SK-N-SH (cell line): Measurements from ENCODE around the gene SPTB. TPM values are rescaled to one million over a fixed set of nuclear protein-coding genes. Genes with fewer than 3 reads are reported as not detected.

Source experiments
- CTCF ChIA-PET: fragments of 300-600, 350-600 bp; formaldehyde crosslinking; extraction: SDS; loops from one replicate; lab custom pipeline; 2021; lab: Yijun Ruan, JAX
- POLR2A ChIA-PET: fragments of 350-600 bp; sonication (Branson Sonifier 250); formaldehyde crosslinking; extraction: SDS; loops from one replicate; lab custom pipeline; 2020; ENCODE audit warnings: antibody characterized with exemption, inconsistent platforms; lab: Yijun Ruan, JAX
- DNase-seq: peaks from one replicate; pipeline ENCODE4 v3.0.0; 2012
- H2AFZ ChIP-seq: fragments of 200-600 bp; sonication (generic); 2 replicates; pipeline ENCODE4 v1.8.1; 2016; ENCODE audit warnings: antibody characterized with exemption, mild to moderate bottlenecking, low read depth
- H3F3A ChIP-seq: fragments of 200-600 bp; sonication (generic); replicated peaks from 2 replicates; pipeline ENCODE3; 2016; ENCODE audit warnings: antibody characterized with exemption, mild to moderate bottlenecking; ENCODE audit not compliant: insufficient read depth
- H3K27ac ChIP-seq, 2 experiments: fragments of 200-500 bp in 1 of 2; fragments of 200-600 bp in 1 of 2; sonication (Bioruptor generic) in 1 of 2; sonication (generic), shearing (Covaris generic) in 1 of 2; 2 replicates each; pipeline versions ENCODE4 v1.5.1 to v1.6.1; 2014 to 2016; ENCODE audit warnings: low read depth in 2 of 2, inconsistent platforms in 1 of 2, low read length in 1 of 2, mild to moderate bottlenecking in 1 of 2, mixed read lengths in 1 of 2
- H3K27me3 ChIP-seq: fragments of 200-600 bp; sonication (generic), shearing (Covaris generic); 2 replicates; pipeline ENCODE4 v1.6.1; 2016; ENCODE audit warnings: mixed run types; ENCODE audit not compliant: insufficient read depth
- H3K36me3 ChIP-seq, 2 experiments: fragments of 200-500 bp in 1 of 2; fragments of 200-600 bp in 1 of 2; sonication (Bioruptor generic) in 1 of 2; sonication (generic) in 1 of 2; replicated peaks in 1 of 2; 2 replicates each; pipeline versions ENCODE3 to v1.5.1; 2014 to 2016; ENCODE audit warnings: low read length in 1 of 2, mild to moderate bottlenecking in 1 of 2; ENCODE audit not compliant: insufficient read depth in 2 of 2, control insufficient read depth in 1 of 2
- H3K4me1 ChIP-seq, 2 experiments: fragments of 200-500 bp in 1 of 2; fragments of 200-600 bp in 1 of 2; sonication (Bioruptor generic) in 1 of 2; sonication (generic), shearing (Covaris generic) in 1 of 2; 2 replicates each; pipeline versions ENCODE4 v1.5.1 to v1.6.1; 2014 to 2016; ENCODE audit warnings: low read depth in 1 of 2, low read length in 1 of 2, mixed run types in 1 of 2; ENCODE audit not compliant: insufficient read depth in 2 of 2, control insufficient read depth in 1 of 2
- H3K4me2 ChIP-seq: fragments of 200-600 bp; sonication (generic), shearing (Covaris generic); 2 replicates; pipeline ENCODE4 v1.6.1; 2017; ENCODE audit warnings: mixed run types
- H3K4me3 ChIP-seq, 2 experiments: fragments of 200-500 bp in 1 of 2; fragments of 200-600 bp in 1 of 2; sonication (Bioruptor generic) in 1 of 2; sonication (generic), shearing (Covaris generic) in 1 of 2; 2 replicates each; pipeline versions ENCODE4 v1.5.1 to v1.8.1; 2014 to 2016; ENCODE audit warnings: low read depth in 2 of 2, inconsistent platforms in 1 of 2, low read length in 1 of 2, mild to moderate bottlenecking in 1 of 2, mixed read lengths in 1 of 2, moderate library complexity in 1 of 2
- H3K79me2 ChIP-seq: fragments of 200-600 bp; sonication (generic); 2 replicates; pipeline ENCODE4 v1.8.1; 2017; ENCODE audit warnings: mild to moderate bottlenecking; ENCODE audit not compliant: insufficient read depth
- H3K9ac ChIP-seq: fragments of 200-600 bp; sonication (generic); 2 replicates; pipeline ENCODE4 v1.6.1; 2017; ENCODE audit warnings: mixed run types
- H3K9me2 ChIP-seq: fragments of 200-600 bp; sonication (generic); 2 replicates; pipeline ENCODE4 v1.6.1; 2017; ENCODE audit warnings: mixed run types
- H3K9me3 ChIP-seq: fragments of 200-600 bp; sonication (generic); 2 replicates; pipeline ENCODE4 v1.6.1; 2017; ENCODE audit warnings: mixed run types, mild to moderate bottlenecking, moderate library complexity
- H4K20me1 ChIP-seq: fragments of 200-600 bp; sonication (generic); 2 replicates; pipeline ENCODE4 v1.6.1; 2017; ENCODE audit warnings: mild to moderate bottlenecking, mixed run types; ENCODE audit not compliant: insufficient read depth
- CHD2 ChIP-seq: fragments of 150-350 bp; IDR thresholded peaks from 2 replicates; pipeline ENCODE4 v1.6.1; 2018; ENCODE audit warnings: low read length; ENCODE audit not compliant: partially characterized antibody
- EP300 ChIP-seq, 2 experiments: IDR thresholded peaks; 2 replicates each; pipeline versions ENCODE4 v1.4.0 to v1.6.1; 2012; ENCODE audit warnings: borderline replicate concordance in 1 of 2, low read depth in 1 of 2, low read length in 1 of 2
- EZH2phosphoT487 ChIP-seq: fragments of 200-600 bp; sonication (generic); IDR thresholded peaks from 2 replicates; pipeline ENCODE4 v1.6.1; 2017; ENCODE audit warnings: low read depth, mixed run types, mild to moderate bottlenecking, antibody characterized with exemption, moderate library complexity, borderline replicate concordance
- FOXJ3 ChIP-seq: sonication (generic); formaldehyde crosslinking; IDR thresholded peaks from 2 replicates; pipeline ENCODE4 v1.5.1; 2020; ENCODE audit warnings: mild to moderate bottlenecking, missing genetic modification reagents
- GABPA ChIP-seq: IDR thresholded peaks from 2 replicates; pipeline ENCODE4 v1.4.0; 2012; ENCODE audit warnings: low read depth, mild to moderate bottlenecking
- MXI1 ChIP-seq: IDR thresholded peaks from 2 replicates; pipeline ENCODE4 v1.6.1; 2012; ENCODE audit warnings: mild to moderate bottlenecking, low read depth, low read length, improper control_type of control experiment
- NFIC ChIP-seq: IDR thresholded peaks from 2 replicates; pipeline ENCODE4 v1.4.0; 2012; ENCODE audit warnings: borderline replicate concordance
- NRF1 ChIP-seq: IDR thresholded peaks from 2 replicates; pipeline ENCODE4 v1.6.1; 2012; ENCODE audit warnings: low read depth, mild to moderate bottlenecking, low read length
- POLR2AphosphoS5 ChIP-seq: IDR thresholded peaks from 2 replicates; pipeline ENCODE4 v1.6.1; 2012; ENCODE audit warnings: low read depth, low read length
- RAD21 ChIP-seq: IDR thresholded peaks from 2 replicates; pipeline ENCODE4 v1.6.1; 2012; ENCODE audit warnings: mild to moderate bottlenecking, low read length
- RCOR1 ChIP-seq: fragments of 150-350 bp; IDR thresholded peaks from 2 replicates; pipeline ENCODE4 v1.6.1; 2017; ENCODE audit warnings: antibody characterized with exemption, low read length
- REST ChIP-seq: IDR thresholded peaks from 2 replicates; pipeline ENCODE4 v1.6.1; 2012; ENCODE audit warnings: mild to moderate bottlenecking, low read depth, low read length, moderate library complexity
- RFX5 ChIP-seq: IDR thresholded peaks from 2 replicates; pipeline ENCODE4 v1.6.1; 2012; ENCODE audit warnings: mild to moderate bottlenecking, improper control_type of control experiment, low read length
- RXRA ChIP-seq: IDR thresholded peaks from 2 replicates; pipeline ENCODE4 v1.4.0; 2012; ENCODE audit warnings: low read depth, mild to moderate bottlenecking, borderline replicate concordance
- SMC3 ChIP-seq: IDR thresholded peaks from 2 replicates; pipeline ENCODE4 v1.6.1; 2012; ENCODE audit warnings: low read depth, low read length, improper control_type of control experiment
- USF1 ChIP-seq: IDR thresholded peaks from 2 replicates; pipeline ENCODE4 v1.4.0; 2012; ENCODE audit warnings: low read depth, borderline replicate concordance
- YY1 ChIP-seq: IDR thresholded peaks from 2 replicates; pipeline ENCODE4 v1.4.0; 2012; ENCODE audit warnings: low read depth, mild to moderate bottlenecking
- WGBS: methylation state at CpG from one replicate; pipeline ENCODE4 v1.1.6; 2017; ENCODE audit warnings: low lambda C conversion rate; 5-methylcytosine and 5-hydroxymethylcytosine counted together
- polyA plus RNA-seq, 3 experiments: library from polyadenylated mRNA; depleted of rRNA; stranded (reverse); fragments of >200 nt; gene quantifications; 2 replicates each; pipeline ENCODE4 v1.2.3, GENCODE V29; 2012
- TF ChIP-seq, protein P1 (sequence below): fragments of 150-350 bp; IDR thresholded peaks from 2 replicates; pipeline ENCODE4 v1.6.1; 2017; ENCODE audit warnings: antibody characterized with exemption, low read length, low read depth, borderline replicate concordance

The SPTB gene
- polyA plus RNA-seq, 1 of the 3 experiments (the other 2 are of a cell fraction), result 0.15 TPM

DNA sequence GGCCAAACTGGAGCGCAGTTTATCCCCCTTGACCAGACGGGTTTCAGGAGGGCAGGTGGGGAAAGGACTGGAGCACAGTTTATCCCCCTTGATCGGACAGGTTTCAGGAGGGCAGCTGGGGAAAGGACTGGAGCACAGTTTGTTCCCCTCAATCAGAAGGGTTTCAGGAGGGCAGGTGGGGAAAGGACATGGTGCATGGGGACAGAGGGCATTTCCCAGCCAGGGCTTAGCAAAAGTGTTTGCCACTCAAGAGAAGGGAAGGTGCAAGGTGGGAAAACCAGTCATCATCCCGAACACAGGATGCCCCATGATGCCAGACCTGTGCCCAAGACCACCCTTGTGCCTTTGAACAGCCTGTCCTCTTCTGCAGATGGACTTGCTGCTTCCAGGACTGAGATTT is 54.7 kb downstream of the SPTB start:
- WGBS, result 81% methylated on average over 4 of the region's 4 CpGs

GRCh38 chr14:64824471-64824870 is 55.2 kb downstream of the SPTB start:
- no peak overlapping the region for H3K27ac ChIP-seq
- H3K9me3 ChIP-seq, result no peaks in the 10 kb centered on the region
- no peak overlapping the region for H3K4me3 ChIP-seq
- H3K36me3 ChIP-seq, result no peaks in the 10 kb centered on the region
- H3F3A ChIP-seq, result no peaks in the 10 kb centered on the region
- peaks cover 0 to 16% of the 10 kb centered on the region in 2 experiments; a peak in 1 of 4 replicates for H3K4me1 ChIP-seq
- CTCF ChIA-PET, result interaction anchor here (1.0 to 5.8 kb wide), 15 partner anchors 16 to 394 kb away, joined by 3 to 163 read pairs (median 13); partner anchors contain the start of gene SPTB
- no peaks in the 10 kb centered on the region for H3K27me3 ChIP-seq
- DNase-seq, result no peak
- H3K4me2 ChIP-seq, result no peak overlapping the region
- WGBS, result 86% methylated on average over 2 of the region's 3 CpGs
- no peaks in the 10 kb centered on the region for H3K79me2 ChIP-seq
- no peak overlapping the region for H2AFZ ChIP-seq
- no peaks in the 10 kb centered on the region for H4K20me1 ChIP-seq
- H3K9me2 ChIP-seq, result no peaks in the 10 kb centered on the region
- POLR2A ChIA-PET, result interaction anchor here (2.3 kb wide), 1 partner anchor 56 kb away, joined by 9 read pairs; the partner anchor contains the start of gene SPTB
- H3K9ac ChIP-seq, result no peak overlapping the region
- no peak for TF ChIP-seq FOXJ3 (CRISPR knock-in tag)
- TF ChIP-seq EZH2phosphoT487, result no peak
- TF ChIP-seq USF1, result no peak
- TF ChIP-seq NFIC, result no peak
- no peak for TF ChIP-seq RFX5
- TF ChIP-seq YY1, result no peak
- TF ChIP-seq RXRA, result no peak
- TF ChIP-seq NRF1, result no peak
- TF ChIP-seq POLR2AphosphoS5, result no peak
- TF ChIP-seq CHD2, result no peak
- TF ChIP-seq MXI1, result no peak
- TF ChIP-seq EP300 (IDR thresholded peaks at IDR 0.05; ENCODE audit: borderline replicate concordance in 1 of 2, low read depth in 1 of 2, low read length in 1 of 2), result no peak
- TF ChIP-seq RCOR1, result no peak
- no peak for TF ChIP-seq SMC3

More for the DNA sequence above, 54.7 kb downstream of the SPTB start:
- Histone ChIP-seq H3K4me1 (peaks cover 0 to 16% of the 10 kb centered on the region in 2 experiments; a peak in 1 of 4 replicates), H3K27ac (no peak overlapping the region), H3K4me3 (no peak overlapping the region), H2AFZ (no peak overlapping the region), H3K79me2 (no peaks in the 10 kb centered on the region), H4K20me1 (no peaks in the 10 kb centered on the region), H3F3A (no peaks in the 10 kb centered on the region), H3K9ac (no peak overlapping the region), H3K9me2 (no peaks in the 10 kb centered on the region), H3K4me2 (no peak overlapping the region), H3K27me3 (no peaks in the 10 kb centered on the region), H3K36me3 (no peaks in the 10 kb centered on the region), H3K9me3 (no peaks in the 10 kb centered on the region)
- DNase-seq, result no peak
- ChIA-PET CTCF (interaction anchor here (2.5 to 5.8 kb wide), 3 partner anchors 23 to 66 kb away, joined by 16 to 163 read pairs (median 44); no protein-coding TSS in a partner anchor), POLR2A (no interaction called here)
- TF ChIP-seq EP300 (IDR thresholded peaks at IDR 0.05; ENCODE audit: borderline replicate concordance in 1 of 2, low read depth in 1 of 2, low read length in 1 of 2) (no peak), GABPA (no peak), REST (no peak), RAD21 (no peak), POLR2AphosphoS5 (no peak)
- TF ChIP-seq, protein P1, sequence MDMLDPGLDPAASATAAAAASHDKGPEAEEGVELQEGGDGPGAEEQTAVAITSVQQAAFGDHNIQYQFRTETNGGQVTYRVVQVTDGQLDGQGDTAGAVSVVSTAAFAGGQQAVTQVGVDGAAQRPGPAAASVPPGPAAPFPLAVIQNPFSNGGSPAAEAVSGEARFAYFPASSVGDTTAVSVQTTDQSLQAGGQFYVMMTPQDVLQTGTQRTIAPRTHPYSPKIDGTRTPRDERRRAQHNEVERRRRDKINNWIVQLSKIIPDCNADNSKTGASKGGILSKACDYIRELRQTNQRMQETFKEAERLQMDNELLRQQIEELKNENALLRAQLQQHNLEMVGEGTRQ, result no peak
